Measurements from ENCODE around the gene DPP9.

Gene DPP9

GRCh38 chr19:4723595-4724514 is at the start of gene DPP9:
DPP9 (minus strand) TSS chr19:4723842; CDS start chr19:4719906, 3,936 bp downstream.
- no peaks in the 10 kb centered on the region for H3K9me3 Mint-ChIP-seq
- peak; percentile 95 for DNase-seq
- H3K4me3 Mint-ChIP-seq: peak within 1 kb of the TSS; percentile 92
- peaks cover 35% of the 10 kb centered on the region for H3K36me3 Mint-ChIP-seq (ENCODE audit: low read depth)
- no peaks in the 10 kb centered on the region for H3K27me3 Mint-ChIP-seq
- peak within 1 kb of the TSS; percentile 93 for H3K27ac Mint-ChIP-seq
- peaks cover 38% of the 10 kb centered on the region for H3K4me1 Mint-ChIP-seq (ENCODE audit: low read depth)

GRCh38 chr19:4773047-4773640 is 49.5 kb upstream of the DPP9 start:
- H3K27ac Mint-ChIP-seq: no peak overlapping the region
- no peaks in the 10 kb centered on the region for H3K9me3 Mint-ChIP-seq
- DNase-seq: no peak
- peaks cover 28% of the 10 kb centered on the region for H3K27me3 Mint-ChIP-seq
- no peaks in the 10 kb centered on the region for H3K36me3 Mint-ChIP-seq (ENCODE audit: low read depth)
- no peak overlapping the region for H3K4me3 Mint-ChIP-seq
- H3K4me1 Mint-ChIP-seq (ENCODE audit: low read depth): peaks cover 4% of the 10 kb centered on the region

- Mint-ChIP-seq H3K4me3 (no peak overlapping the region), H3K4me1 (ENCODE audit: low read depth) (peaks cover 4% of the 10 kb centered on the region), H3K9me3 (no peaks in the 10 kb centered on the region), H3K36me3 (ENCODE audit: low read depth) (no peaks in the 10 kb centered on the region), H3K27ac (no peak overlapping the region), H3K27me3 (peaks cover 28% of the 10 kb centered on the region)
- DNase-seq: no peak
Observed at GRCh38 chr19:4772566-4772965, 48.9 kb upstream of the DPP9 start.

- H3K4me3 Mint-ChIP-seq: no peak overlapping the region
- peaks cover 25% of the 10 kb centered on the region for H3K27me3 Mint-ChIP-seq
- no peaks in the 10 kb centered on the region for H3K36me3 Mint-ChIP-seq (ENCODE audit: low read depth)
- peaks cover 4% of the 10 kb centered on the region for H3K4me1 Mint-ChIP-seq (ENCODE audit: low read depth)
- DNase-seq: peak; percentile 83
- no peaks in the 10 kb centered on the region for H3K9me3 Mint-ChIP-seq
- H3K27ac Mint-ChIP-seq: no peak overlapping the region
Observed at GRCh38 chr19:4768934-4769777, 45.5 kb upstream of the DPP9 start.

GRCh38 chr19:4764393-4764660 is 40.7 kb upstream of the DPP9 start:
- H3K27me3 Mint-ChIP-seq: peaks cover 47% of the 10 kb centered on the region

GRCh38 chr19:4763021-4763420 is 39.4 kb upstream of the DPP9 start:
- Mint-ChIP-seq H3K27ac (no peak overlapping the region), H3K9me3 (no peaks in the 10 kb centered on the region), H3K4me3 (no peak overlapping the region), H3K27me3 (peaks cover 56% of the 10 kb centered on the region), H3K4me1 (ENCODE audit: low read depth) (peaks cover 7% of the 10 kb centered on the region), H3K36me3 (ENCODE audit: low read depth) (no peaks in the 10 kb centered on the region)
- DNase-seq: no peak

More at GRCh38 chr19:4764393-4764660, 40.7 kb upstream of the DPP9 start:
- DNase-seq: no peak
- Mint-ChIP-seq H3K4me3 (no peak overlapping the region), H3K27ac (no peak overlapping the region), H3K36me3 (ENCODE audit: low read depth) (no peaks in the 10 kb centered on the region), H3K4me1 (ENCODE audit: low read depth) (peaks cover 6% of the 10 kb centered on the region), H3K9me3 (no peaks in the 10 kb centered on the region)

GRCh38 chr19:4760285-4760650 is 36.6 kb upstream of the DPP9 start:
- peaks cover 7% of the 10 kb centered on the region for H3K4me1 Mint-ChIP-seq (ENCODE audit: low read depth)
- peaks cover 60% of the 10 kb centered on the region for H3K27me3 Mint-ChIP-seq
- no peaks in the 10 kb centered on the region for H3K36me3 Mint-ChIP-seq (ENCODE audit: low read depth)
- H3K9me3 Mint-ChIP-seq: no peaks in the 10 kb centered on the region
- peak overlapping the region; percentile 59 for H3K4me3 Mint-ChIP-seq
- no peak overlapping the region for H3K27ac Mint-ChIP-seq
- DNase-seq: no peak

GRCh38 chr19:4759388-4760284 is 36.0 kb upstream of the DPP9 start:
- Mint-ChIP-seq H3K4me1 (ENCODE audit: low read depth) (peaks cover 7% of the 10 kb centered on the region), H3K36me3 (ENCODE audit: low read depth) (no peaks in the 10 kb centered on the region), H3K27ac (no peak overlapping the region), H3K27me3 (peaks cover 58% of the 10 kb centered on the region), H3K9me3 (no peaks in the 10 kb centered on the region), H3K4me3 (peak overlapping the region; percentile 59)
- peak; percentile 75 for DNase-seq

GRCh38 chr19:4758659-4759058 is 35.0 kb upstream of the DPP9 start:
- DNase-seq: no peak
- peaks cover 51% of the 10 kb centered on the region for H3K27me3 Mint-ChIP-seq
- peaks cover 7% of the 10 kb centered on the region for H3K4me1 Mint-ChIP-seq (ENCODE audit: low read depth)
- no peaks in the 10 kb centered on the region for H3K9me3 Mint-ChIP-seq
- no peaks in the 10 kb centered on the region for H3K36me3 Mint-ChIP-seq (ENCODE audit: low read depth)
- no peak overlapping the region for H3K4me3 Mint-ChIP-seq
- H3K27ac Mint-ChIP-seq: no peak overlapping the region

- DNase-seq: no peak
- H3K27ac Mint-ChIP-seq: no peak overlapping the region
- H3K9me3 Mint-ChIP-seq: no peaks in the 10 kb centered on the region
- no peak overlapping the region for H3K4me3 Mint-ChIP-seq
- peaks cover 46% of the 10 kb centered on the region for H3K27me3 Mint-ChIP-seq
- no peaks in the 10 kb centered on the region for H3K36me3 Mint-ChIP-seq (ENCODE audit: low read depth)
- H3K4me1 Mint-ChIP-seq (ENCODE audit: low read depth): peaks cover 7% of the 10 kb centered on the region
Observed at GRCh38 chr19:4758082-4758481, 34.4 kb upstream of the DPP9 start.

- peaks cover 7% of the 10 kb centered on the region for H3K4me1 Mint-ChIP-seq (ENCODE audit: low read depth)
- DNase-seq: no peak
- no peaks in the 10 kb centered on the region for H3K36me3 Mint-ChIP-seq (ENCODE audit: low read depth)
- peaks cover 24% of the 10 kb centered on the region for H3K27me3 Mint-ChIP-seq
- no peak overlapping the region for H3K27ac Mint-ChIP-seq
- no peaks in the 10 kb centered on the region for H3K9me3 Mint-ChIP-seq
- H3K4me3 Mint-ChIP-seq: no peak overlapping the region
Observed at GRCh38 chr19:4755459-4755858, 31.8 kb upstream of the DPP9 start.

GRCh38 chr19:4754248-4754647 is 30.6 kb upstream of the DPP9 start:
- Mint-ChIP-seq H3K27ac (no peak overlapping the region), H3K36me3 (ENCODE audit: low read depth) (no peaks in the 10 kb centered on the region), H3K9me3 (no peaks in the 10 kb centered on the region), H3K4me1 (ENCODE audit: low read depth) (peaks cover under 1% of the 10 kb centered on the region), H3K27me3 (peaks cover 23% of the 10 kb centered on the region), H3K4me3 (no peak overlapping the region)
- no peak for DNase-seq

- Mint-ChIP-seq H3K27ac (no peak overlapping the region), H3K9me3 (no peaks in the 10 kb centered on the region), H3K4me3 (no peak overlapping the region), H3K4me1 (ENCODE audit: low read depth) (no peaks in the 10 kb centered on the region), H3K27me3 (peaks cover 30% of the 10 kb centered on the region), H3K36me3 (ENCODE audit: low read depth) (no peaks in the 10 kb centered on the region)
- no peak for DNase-seq
Observed at GRCh38 chr19:4749870-4750590, 26.4 kb upstream of the DPP9 start.
